NOMO-1 (cell line): ENCODE measurements around the gene LHFPL2.

Source experiments
- DNase-seq, 2 experiments: peaks; one replicate each; lab custom pipeline; 2025; ENCODE audit not compliant: unreplicated experiment in 2 of 2; lab: John Stamatoyannopoulos, UW

Gene LHFPL2

DNA sequence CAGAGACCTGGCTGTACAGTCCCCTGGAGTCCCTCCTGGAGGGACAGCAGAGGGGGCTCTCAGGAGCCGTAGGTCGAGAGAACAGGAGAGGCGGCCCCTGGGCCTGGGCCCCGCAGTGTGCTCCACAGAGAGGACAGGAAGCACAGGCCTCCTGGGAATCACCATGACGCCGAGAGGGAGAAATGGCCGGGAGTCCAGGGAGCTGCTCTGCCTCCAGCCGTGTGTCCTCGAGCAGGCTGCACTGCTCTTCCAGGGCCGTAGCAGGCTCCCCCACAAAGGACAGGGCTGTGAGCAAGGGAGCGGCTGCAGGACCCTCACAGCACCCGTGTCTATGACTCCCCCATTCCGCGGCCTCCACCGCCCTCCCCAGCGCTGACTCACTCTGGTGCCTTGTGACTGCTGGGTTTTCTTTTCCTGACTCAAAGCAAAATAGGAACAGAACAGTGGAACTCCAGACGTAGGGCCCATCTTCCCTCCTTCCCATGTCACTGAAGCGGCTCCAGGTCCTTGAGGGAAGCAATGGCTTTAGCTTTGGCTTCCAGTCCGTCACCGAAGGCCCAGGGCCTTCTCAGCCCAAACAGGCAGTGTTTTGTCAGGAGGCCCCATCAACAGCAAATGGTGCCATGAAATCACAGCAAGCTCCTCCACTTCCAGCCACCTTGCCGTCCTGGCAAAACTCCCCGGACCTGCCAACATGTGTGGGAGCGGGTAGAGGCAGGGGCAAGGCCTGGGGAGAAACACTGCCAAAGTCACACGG lies 114.2 kb downstream of the LHFPL2 start:
- DNase-seq = no peak

DNA sequence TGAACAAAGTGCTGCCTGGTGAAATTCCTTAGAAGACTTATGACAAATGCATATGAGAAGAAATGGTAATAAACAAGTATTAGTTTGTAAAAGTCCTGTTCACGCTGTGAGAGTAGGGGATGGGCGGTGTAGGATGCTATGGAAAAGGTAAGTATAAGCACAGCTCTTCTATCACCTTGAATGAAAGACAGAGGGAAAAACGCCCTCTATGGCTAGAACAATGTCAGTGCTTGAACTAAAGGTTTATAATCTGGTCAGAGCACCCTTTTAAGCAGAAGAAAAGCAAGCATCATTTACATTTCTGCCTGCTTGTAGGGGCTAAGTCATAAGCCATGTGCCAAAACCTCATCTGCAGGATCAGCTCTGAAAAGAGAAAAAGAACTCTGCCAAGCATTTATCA lies 115.2 kb downstream of the LHFPL2 start:
- peak in 1 of 2 experiments; percentile 15 for DNase-seq

DNA sequence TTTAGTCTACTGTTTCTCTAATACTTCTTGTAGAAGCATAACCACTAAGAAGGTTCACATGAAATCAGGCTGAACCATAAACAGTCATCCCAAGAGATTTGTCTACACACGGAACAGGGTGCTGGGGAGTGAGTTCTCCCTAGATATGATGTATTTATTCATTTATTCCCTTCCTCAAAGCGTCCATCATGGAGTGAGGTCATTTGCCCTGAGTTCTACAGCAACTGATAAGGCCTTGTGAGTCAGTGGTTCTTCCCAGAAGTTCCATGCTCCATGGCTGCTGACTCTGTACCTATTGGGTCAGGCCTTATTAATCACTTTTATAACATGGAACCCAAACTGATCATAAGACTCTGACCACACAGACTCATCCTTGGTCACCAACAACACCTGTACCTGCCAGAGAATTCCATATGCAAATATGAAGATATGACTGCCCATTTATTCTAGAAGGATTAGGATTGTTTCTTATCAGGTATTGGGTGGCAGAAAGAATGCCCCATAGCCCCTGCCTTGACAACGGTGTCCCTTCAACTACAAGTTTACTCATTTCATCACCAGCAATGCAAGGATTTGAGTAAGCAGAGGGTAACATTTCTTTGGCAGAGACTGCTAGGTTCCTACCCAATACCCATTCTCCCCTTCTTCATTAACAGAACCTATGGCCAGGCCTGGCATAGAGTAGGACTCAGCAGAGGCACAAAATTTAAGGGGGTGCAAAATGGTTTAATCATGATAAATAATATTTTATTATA lies 118.1 kb downstream of the LHFPL2 start:
- no peak for DNase-seq

DNA sequence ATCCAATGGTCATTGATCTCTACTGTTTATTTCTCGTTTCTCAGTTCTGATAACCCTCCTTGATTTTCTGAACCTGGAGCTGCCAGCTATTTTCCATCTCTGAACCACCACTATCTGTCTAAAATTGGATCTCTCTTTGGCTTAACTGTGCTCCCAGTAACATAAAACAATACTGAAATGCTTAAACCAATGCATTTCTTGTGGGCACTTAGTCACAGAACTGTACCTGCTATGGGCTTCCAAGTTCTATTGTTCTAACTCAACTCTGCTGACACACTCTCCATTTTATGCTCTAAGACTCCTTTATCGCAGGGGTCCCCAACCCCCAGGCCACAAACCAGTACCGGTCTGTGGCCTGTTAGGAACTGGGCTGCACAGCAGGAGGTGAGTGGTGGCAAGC lies 120.6 kb downstream of the LHFPL2 start:
- DNase-seq = no peak

DNA sequence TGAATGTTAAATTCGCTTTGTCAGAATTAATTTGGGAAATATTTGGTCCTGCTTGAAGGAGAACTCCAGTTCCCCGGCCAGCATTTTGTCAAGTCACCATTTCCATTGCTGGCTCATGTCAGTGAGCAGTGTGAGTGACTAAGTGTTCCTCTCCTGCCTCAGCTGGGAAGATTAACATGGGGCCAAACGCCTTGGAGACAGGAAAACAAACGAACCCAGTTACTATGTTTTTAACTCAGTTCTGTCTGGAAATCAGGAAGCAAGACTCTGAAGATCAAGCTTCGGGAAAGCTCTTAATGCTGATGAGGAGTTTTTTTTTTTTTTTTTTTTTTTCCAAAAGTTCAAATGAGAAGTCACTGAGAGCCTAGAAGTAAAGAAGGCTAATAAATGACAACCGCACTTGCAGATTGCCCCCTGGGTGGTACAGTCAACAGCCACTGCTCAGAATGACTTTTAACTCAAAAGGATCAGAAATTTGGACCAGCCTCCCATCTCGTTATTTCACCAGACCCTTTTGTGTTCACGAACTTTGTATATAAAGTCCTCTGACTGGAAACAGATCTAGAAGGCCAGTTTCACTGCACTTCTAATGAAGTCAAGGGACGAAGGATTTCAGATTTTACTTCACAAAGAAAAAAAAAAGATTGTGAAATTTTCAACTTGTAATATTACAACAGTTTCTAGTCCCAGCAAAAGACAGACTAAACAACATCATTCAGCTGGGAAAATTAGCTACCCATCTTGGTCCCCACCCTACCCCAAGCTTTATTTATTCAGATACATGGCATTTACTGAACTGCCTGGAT lies 121.3 kb downstream of the LHFPL2 start:
- no peak for DNase-seq

DNA sequence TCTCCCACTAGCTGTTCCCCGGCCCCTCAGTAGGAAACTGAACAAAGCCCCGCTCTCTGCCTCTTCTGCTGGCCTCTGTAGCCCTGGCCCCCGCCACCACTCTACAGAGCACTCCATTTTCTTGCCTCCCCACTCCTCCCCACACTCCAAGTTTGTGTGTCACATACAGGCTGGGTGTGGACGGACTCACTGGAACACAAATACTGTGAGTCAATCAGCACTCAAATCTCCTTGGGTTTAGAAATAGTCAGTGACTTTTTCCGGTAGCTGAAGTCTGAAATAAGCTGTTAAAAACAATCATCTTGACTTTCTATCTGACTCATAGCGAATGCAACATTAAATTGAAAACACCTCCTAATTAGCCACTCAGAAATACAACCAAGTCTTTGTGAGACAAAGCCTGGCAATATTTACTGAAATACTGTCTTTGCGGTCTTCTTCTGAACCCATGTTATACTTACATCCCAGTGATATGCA lies 122.5 kb downstream of the LHFPL2 start:
- no peak for DNase-seq

DNA sequence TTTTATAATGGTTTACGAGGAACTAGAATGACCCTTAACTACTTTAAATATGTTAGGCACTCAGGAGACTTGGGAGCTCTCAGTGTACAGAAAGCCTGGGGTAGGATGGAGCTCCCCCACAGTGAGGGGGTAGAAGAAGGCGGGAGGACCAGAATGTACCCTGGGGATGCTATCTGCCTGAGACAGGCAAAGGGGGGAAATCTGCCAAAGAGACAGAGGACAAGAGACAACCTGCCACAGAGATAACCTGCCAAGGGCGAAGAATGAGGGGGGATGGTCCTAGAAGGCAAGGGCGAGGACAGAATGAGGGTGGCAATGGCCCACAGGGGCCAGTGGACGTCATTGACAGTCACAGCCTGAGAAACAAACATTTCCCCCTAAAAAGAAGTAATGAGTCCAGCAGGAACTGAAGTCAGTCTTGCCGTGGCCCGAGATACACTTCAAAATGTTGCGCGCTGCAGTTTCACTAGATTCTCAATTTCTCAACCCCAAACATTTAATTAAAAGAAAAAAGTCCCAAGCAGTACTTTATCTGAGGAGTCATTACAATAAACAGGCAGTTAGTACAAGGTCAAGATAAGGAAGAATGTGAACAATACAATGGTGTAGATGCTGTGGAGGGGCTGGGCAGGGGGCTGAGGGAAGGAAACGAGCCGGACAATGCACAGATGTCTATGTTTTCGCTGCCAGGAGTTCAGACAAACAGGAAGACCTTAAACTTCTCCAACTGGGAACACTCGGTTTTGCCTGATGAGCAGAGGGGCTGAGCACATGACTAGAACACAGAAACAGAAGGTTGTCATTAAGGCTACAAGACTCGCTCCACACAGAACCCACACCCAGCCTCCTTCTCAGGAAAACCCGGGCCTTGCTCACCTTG lies 125.0 kb downstream of the LHFPL2 start:
- DNase-seq = no peak

DNA sequence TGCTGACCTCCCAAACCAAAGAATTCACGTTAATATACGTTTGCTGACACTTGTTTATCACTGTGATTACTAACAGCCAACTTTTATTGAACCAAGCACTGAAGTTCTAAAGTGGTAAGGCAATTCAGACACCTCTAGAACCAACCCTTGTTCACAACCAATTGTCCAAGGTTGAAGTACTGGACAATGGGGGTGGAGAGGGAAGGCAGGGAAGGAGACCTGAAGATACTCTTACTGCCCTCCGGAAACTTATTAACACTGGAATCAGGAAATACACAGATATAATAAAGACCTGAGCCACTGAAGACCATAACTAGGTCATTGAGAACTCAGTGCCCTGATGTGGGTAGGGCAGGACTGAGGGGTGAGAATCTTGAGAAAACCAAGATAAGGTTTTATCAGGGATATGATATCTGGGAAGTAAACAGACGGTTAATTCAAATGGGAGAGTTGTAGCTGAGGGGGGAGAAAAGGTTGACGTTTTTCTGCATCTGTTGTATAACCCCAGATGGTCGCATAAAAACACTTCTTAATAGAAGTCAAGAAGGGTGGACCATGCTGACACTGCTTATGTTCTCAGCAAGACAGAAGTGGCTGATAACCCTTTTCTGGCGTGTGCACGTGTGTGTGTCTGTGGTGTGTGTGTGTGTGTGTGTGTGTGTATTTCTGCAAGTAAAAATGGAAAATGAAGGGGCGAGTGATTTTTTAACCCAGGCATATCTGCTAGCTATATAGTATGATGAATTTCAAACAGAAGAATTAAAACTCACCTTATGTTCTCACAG lies 125.9 kb downstream of the LHFPL2 start:
- no peak for DNase-seq

DNA sequence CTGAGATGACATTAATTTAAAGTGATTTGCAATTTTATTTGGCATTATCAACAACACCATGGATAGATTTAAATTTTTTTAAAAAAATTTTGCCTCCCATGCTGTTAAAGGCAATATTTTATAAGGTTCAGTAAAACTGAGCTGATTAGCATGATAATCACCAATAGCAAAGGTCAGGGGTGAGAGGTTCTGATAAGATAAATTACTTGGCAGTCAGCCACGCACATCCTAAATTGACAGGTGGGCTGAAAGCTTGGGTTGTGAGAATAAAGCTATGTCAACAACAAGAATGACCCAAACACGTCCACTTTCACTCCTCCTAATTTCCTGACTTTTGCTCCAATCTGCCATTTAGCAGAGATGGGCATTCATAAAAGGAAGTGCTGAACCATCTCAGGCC lies 127.1 kb downstream of the LHFPL2 start:
- no peak for DNase-seq

DNA sequence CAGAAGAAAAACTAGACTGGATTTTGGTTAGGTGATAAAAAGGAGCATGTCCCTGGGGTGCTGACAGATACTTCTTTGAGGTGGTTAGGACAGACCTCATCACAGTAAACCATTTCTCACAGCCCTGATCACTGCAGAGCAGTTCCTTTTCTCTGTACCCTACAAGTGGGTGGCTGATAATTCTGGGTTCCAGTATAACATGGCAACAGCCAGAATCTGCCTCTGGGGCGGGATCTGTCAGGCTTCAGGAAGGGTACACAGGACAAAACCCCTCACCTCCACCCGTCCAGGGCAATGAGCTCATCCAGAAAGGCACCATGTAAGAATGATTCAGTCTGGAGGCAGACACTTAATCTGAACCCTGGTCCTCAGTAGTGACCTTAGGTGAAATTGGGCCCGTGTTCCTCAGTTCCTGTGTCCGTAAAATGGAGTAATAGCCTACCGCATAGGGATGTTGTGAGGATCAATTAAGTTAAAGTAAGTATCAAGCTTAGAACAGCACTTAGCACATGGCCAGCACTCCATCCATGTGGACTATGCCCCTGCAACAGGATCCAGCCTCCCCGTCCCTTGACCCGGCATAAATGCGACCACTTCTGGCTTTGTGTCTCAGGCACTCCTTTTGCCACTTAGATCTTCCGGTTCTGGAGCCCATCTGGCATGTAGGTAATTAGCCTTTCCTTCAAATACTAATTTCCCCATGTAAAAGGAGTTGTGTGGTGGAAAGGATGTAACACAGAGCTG lies 129.2 kb downstream of the LHFPL2 start:
- DNase-seq = no peak

DNA sequence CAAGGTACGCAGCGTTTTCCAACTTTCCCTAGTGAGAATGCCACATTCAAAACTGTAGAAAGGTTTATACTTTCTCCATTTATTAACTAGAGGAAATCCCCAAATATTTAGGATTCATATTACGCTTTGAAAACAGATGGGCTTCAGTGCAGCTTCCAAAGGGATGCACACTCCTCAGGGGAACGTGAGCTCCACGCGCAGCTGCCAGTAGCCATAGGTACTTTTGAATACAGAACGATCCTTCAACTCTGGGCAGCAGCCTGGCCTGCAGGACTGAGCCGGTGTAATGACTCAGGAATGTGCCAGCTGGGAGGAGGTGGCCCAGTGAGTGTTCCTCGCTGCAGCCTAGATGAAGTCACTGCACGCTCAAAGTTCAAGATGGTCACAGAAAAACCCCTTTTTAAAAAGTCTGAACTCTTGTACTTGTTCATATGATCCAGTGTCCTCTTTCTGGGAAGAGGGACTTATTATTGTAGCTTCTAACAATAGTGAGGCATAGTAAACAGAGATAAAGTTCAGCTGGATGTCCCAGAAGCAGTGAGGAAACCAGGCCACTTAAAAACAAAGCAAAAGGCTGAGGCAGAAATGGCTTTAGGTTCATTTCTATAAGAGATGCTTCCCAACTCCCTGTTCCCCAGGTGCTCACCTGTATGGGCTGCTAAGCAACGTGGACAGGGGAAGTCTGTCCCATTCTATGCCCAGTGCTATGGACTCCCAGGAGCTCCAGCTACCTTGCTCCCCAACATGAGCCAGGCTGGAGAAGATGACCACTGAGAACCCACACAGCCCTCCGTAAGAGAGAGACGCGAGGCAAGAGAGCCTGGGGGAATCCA lies 130.0 kb downstream of the LHFPL2 start:
- DNase-seq = no peak

DNA sequence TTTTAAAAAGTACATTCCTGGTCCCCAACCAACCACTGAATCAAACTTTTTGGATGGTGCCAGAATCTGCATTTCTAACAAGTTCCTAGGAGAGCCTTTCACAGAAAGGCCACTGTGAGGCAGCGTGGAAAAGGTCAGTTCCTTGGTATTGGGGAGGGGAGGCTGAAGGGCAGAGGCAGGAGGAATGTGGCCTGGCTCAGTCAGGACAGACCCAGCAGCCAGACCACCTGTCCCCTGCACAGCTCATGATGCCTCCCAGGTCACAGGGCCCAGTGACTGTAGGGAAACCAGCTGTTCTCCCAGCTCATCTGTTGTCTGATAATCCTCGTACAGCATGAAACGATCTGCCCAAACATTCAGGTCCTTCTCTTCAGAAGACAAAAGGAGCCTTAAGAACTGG lies 132.9 kb downstream of the LHFPL2 start:
- no peak for DNase-seq

DNA sequence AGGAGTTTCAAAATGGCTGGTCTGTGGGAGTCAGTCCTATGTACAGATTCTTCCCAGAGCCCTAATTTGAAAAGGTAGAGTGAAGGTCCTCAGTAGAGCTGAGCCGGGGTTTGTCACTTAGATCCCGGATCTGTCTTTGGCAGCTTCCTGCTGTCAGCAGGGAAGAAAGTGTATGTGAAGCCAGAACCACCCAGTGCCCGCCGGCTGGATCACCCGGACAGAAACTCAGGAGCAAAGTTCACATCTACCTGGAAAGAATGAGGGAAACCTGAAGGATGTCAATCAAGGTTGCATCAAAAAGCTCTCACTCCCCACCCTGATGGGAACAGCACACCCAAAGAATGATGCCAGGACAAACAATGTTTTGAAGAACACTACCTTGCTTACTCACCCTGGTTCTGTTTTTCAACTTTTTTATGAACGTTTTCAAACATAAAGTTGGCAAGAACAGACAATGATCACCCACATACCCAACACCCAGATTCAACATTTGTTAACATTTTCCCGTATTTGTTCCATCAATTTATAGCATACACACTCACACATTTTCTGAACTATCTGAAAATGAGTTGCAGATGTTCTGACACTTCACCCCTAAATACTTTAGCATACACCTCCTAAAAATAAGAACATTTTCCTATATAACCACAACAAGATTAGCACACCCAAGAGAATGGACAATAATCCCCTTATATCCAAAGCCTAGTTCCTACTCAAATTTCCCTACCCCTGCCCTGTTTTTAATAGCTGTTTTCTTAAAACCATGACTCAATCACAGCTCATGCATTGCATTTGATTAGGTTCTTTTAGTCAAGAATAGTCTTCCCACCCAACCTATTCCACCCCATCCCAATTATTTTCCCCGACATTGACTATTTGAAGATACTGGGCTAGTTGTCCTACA lies 133.9 kb downstream of the LHFPL2 start:
- DNase-seq = no peak

DNA sequence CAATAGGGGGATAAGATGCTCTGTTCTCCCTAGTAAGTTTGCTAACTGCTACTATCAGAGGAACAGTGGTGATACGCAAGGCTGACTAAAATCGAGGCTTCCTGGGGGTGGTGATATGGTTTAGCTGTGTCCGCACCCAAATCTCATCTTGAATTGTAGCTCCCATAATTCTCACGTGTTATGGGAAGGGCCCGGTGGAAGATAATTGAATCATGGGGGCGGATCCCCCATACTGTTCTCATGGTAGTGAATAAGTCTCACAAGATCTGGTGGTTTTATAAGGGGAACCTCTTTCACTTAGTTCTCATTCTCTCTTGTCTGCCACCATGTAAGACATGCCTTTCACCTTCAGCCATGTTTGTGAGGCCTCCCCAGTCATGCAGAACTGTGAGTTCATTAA lies 135.1 kb downstream of the LHFPL2 start:
- no peak for DNase-seq

DNA sequence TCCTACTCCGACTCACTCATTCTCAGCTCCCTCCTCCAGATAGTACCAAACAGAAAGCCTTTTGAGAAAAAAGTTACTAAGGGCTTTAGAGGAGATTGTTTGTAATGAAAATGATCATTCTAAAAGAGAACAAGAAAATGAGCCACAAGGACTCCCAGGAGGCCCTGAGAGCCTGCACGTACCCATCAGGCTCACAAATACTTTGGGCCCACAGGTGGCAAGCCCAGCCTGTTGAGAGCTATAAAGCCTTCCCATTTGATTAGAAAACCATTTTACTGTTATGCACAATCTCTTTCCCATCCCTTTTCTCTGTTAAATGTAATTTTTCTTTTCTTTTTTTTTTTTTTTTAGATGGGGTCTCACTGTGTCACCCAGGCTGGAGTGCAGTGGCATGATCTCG lies 136.1 kb downstream of the LHFPL2 start:
- DNase-seq = no peak

DNA sequence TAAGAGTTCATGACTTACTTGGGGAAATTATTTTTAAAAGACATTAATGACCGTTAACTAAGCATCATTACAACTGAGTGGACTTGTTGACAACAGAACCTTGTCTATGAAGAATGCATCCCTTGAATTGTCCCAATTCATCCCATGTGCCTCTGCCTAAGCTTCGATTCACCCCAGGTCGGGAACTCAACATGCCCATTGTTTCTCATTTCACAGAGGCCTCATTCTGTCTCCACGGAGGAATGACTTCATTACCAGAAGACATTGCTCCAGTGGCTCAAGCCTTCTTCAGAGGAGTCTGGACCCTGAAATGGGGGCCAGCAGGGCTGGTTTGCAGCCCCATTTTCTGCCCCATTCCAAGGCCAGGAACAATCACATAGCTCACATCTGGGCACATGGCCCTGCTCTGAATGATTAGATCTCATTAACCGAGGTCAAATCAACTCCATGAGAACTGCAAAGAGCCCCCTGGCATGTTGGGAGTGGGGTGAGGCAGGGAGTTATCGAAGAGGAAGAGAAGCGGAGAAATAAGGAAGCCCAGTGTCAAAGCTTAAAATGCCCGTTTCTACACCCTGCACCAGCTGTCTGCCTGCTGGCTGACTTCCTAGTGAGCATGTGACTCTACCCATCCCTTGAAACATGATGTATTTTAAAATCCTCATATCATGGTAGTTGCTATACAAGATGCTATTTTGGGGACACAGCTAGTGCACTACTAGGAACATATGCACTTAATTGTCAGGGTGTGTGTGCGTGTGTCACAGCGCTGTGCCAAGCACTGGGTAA lies 137.3 kb downstream of the LHFPL2 start:
- DNase-seq = peak; percentile 41 to 62
